ENCODE results near the gene USHBP1. TPM values are rescaled to one million over a fixed set of nuclear protein-coding genes. Genes with fewer than 3 reads are reported as not detected.
A peak's percentile ranks its signal among the peaks of the same experiment; 100 is the strongest.

Gene USHBP1
- total and polyA plus RNA-seq, 2 of the 13 experiments (the other 11 are each of a cell fraction or from before 2014, with no cell fraction given), result 0.15 to 1.5 TPM

GRCh38 chr19:17309198-17309964 lies 44.8 kb upstream of the USHBP1 start, which contains the start of gene DDA1 (continued):
- TF ChIP-seq ZNF280D (CRISPR knock-in tag; IDR thresholded peaks at IDR 0.05), result peak; percentile 84
- peak; percentile 33; the same call in 1 of the 2 replicates for TF ChIP-seq BORCS8-MEF2B (CRISPR knock-in tag; IDR thresholded peaks at IDR 0.05)
- peak; percentile 93 for TF ChIP-seq SP5 (CRISPR knock-in tag; IDR thresholded peaks at IDR 0.05; ENCODE audit: borderline replicate concordance, low read depth)
- TF ChIP-seq PATZ1 (CRISPR knock-in tag; IDR thresholded peaks at IDR 0.05), result peak; percentile 36; the same call in 1 of the 2 replicates
- TF ChIP-seq ZNF780A (CRISPR knock-in tag; IDR thresholded peaks at IDR 0.05), result no peak
- no peak for TF ChIP-seq RARA (CRISPR knock-in tag; IDR thresholded peaks at IDR 0.05)
- TF ChIP-seq SOX6 (IDR thresholded peaks at IDR 0.05), result no peak
- peak; percentile 15 for TF ChIP-seq SOX6 (CRISPR knock-in tag; IDR thresholded peaks at IDR 0.05)
- TF ChIP-seq RFXANK (CRISPR knock-in tag; IDR thresholded peaks at IDR 0.05), result no peak; the same call in 1 of the 2 replicates
- peak; percentile 82 for TF ChIP-seq ZFP90 (CRISPR knock-in tag; IDR thresholded peaks at IDR 0.05; ENCODE audit: borderline replicate concordance)
- TF ChIP-seq CHD4 (IDR thresholded peaks at IDR 0.05; ENCODE audit: borderline replicate concordance, low read length), result no peak
- peak; percentile 61 for TF ChIP-seq ZNF350 (CRISPR knock-in tag; IDR thresholded peaks at IDR 0.05; ENCODE audit: borderline replicate concordance, low read depth)
- no peak for TF ChIP-seq KDM6A (CRISPR knock-in tag; IDR thresholded peaks at IDR 0.05; ENCODE audit: low read depth)
- no peak for TF ChIP-seq SNAI1 (CRISPR knock-in tag; IDR thresholded peaks at IDR 0.05; ENCODE audit: borderline replicate concordance)
- TF ChIP-seq NFE2L1 (CRISPR knock-in tag; IDR thresholded peaks at IDR 0.05; ENCODE audit: borderline replicate concordance), result no peak
- no peak for TF ChIP-seq ZNF577 (CRISPR knock-in tag; IDR thresholded peaks at IDR 0.05; ENCODE audit: borderline replicate concordance, low read depth)
- TF ChIP-seq ZNF607 (CRISPR knock-in tag; IDR thresholded peaks at IDR 0.05; ENCODE audit: borderline replicate concordance), result peak; percentile 36; the same call in 1 of the 2 replicates
- 0 out of 2 replicates have a peak, but pooled peaks have one; percentile 29 for TF ChIP-seq GLI4 (CRISPR knock-in tag; IDR thresholded peaks at IDR 0.05; ENCODE audit: borderline replicate concordance)
- peak; percentile 62 to 89; a peak in 3 of 4 replicates for TF ChIP-seq NR2F1 (CRISPR knock-in tag; IDR thresholded peaks at IDR 0.05)
- no peak for TF ChIP-seq DR1 (CRISPR knock-in tag; IDR thresholded peaks at IDR 0.05)
- TF ChIP-seq ZMYM4 (CRISPR knock-in tag; IDR thresholded peaks at IDR 0.05), result peak; percentile 52
- TF ChIP-seq ZNF256 (CRISPR knock-in tag; conservative IDR thresholded peaks at IDR 0.05), result no peak
- TF ChIP-seq ZNF878 (CRISPR knock-in tag; IDR thresholded peaks at IDR 0.05), result no peak
- peak; percentile 62 for TF ChIP-seq ZNF883 (CRISPR knock-in tag; IDR thresholded peaks at IDR 0.05; ENCODE audit: not compliant biosample characterization)
- peak; percentile 31 to 70; a peak in 2 of 4 replicates for TF ChIP-seq POLR2A (IDR thresholded peaks at IDR 0.05; ENCODE audit: insufficient read depth in 1 of 2, low read depth in 2 of 2, low read length in 2 of 2)

Data from HepG2 (cell line).